GM19035 (cell line): ENCODE measurements around the gene MEGF8.

Experiments
- ATAC-seq: cut with Tn5 transposase; IDR thresholded peaks from one replicate; pipeline ENCODE4 v1.9.1; 2021; ENCODE audit not compliant: unreplicated experiment

The MEGF8 gene, protein sequence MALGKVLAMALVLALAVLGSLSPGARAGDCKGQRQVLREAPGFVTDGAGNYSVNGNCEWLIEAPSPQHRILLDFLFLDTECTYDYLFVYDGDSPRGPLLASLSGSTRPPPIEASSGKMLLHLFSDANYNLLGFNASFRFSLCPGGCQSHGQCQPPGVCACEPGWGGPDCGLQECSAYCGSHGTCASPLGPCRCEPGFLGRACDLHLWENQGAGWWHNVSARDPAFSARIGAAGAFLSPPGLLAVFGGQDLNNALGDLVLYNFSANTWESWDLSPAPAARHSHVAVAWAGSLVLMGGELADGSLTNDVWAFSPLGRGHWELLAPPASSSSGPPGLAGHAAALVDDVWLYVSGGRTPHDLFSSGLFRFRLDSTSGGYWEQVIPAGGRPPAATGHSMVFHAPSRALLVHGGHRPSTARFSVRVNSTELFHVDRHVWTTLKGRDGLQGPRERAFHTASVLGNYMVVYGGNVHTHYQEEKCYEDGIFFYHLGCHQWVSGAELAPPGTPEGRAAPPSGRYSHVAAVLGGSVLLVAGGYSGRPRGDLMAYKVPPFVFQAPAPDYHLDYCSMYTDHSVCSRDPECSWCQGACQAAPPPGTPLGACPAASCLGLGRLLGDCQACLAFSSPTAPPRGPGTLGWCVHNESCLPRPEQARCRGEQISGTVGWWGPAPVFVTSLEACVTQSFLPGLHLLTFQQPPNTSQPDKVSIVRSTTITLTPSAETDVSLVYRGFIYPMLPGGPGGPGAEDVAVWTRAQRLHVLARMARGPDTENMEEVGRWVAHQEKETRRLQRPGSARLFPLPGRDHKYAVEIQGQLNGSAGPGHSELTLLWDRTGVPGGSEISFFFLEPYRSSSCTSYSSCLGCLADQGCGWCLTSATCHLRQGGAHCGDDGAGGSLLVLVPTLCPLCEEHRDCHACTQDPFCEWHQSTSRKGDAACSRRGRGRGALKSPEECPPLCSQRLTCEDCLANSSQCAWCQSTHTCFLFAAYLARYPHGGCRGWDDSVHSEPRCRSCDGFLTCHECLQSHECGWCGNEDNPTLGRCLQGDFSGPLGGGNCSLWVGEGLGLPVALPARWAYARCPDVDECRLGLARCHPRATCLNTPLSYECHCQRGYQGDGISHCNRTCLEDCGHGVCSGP (N-terminal part only)

GRCh38 chr19:42325308-42325895 is at the start of gene MEGF8:
Gene MEGF8, plus strand, starts transcription at chr19:42325635. Its CDS starts 609 bp downstream, at chr19:42326244.
- peak; percentile 94 for ATAC-seq

GRCh38 chr19:42276284-42276683 is 49.2 kb upstream of the MEGF8 start:
- ATAC-seq: no peak

DNA sequence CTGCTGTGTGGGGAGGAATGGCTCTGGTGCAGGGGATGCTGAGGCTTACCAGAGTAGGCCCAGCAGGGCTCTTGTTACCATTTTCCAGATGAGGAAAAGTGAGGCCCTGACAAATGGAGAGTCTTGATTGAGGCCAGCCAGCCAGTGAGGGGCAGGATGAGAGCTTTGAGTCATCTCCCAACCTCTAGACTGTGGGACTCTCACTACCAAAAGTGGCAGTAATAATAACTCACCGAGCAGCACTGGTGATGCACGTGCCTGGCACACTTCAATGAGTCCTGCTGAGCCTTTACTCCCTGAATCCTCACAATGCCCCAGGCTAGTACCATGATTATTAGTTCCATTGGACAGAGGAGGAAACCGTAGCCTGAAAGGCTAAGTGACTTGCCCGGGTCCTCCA is 48.6 kb upstream of the MEGF8 start:
- no peak for ATAC-seq

- no peak for ATAC-seq
Observed at GRCh38 chr19:42277821-42278451, 47.5 kb upstream of the MEGF8 start.

GRCh38 chr19:42278452-42279154 is 46.8 kb upstream of the MEGF8 start:
- ATAC-seq: no peak

DNA sequence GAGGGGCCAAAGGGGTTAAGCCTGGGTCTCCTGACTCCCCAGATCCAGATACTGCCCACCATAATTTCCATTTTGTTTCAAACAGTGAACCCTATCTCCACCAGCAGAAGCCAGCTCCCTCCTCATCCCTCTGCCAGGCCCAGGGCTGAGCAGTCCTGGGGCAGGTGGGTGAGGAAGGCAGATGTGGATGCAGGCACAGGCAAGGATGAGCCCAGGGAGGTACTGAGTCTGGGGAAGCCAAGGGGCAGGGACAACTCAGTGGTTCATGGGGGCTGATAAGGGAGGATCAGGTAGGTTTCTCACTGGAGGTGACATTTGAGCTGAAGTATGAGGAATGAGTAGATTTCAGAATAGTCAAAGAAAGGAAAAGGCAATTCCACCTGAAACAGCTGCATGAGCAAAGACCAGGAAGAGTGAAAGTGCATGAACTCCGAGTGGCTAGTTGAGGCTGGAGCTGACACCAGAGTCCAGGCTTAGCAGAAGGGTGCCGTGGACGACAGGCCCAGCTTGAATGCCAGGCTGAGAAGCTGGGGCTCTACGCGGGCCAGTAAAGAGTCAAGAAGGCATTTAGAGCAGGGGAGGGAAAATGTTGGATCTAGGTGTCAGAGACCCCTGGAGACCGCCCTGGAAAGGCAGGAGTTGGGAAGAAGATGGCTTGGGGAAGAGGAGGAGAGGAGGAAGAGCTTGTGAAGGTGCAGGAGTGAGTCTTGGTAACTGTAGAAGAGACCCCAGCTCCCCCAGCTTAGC is 46.1 kb upstream of the MEGF8 start:
- no peak for ATAC-seq

DNA sequence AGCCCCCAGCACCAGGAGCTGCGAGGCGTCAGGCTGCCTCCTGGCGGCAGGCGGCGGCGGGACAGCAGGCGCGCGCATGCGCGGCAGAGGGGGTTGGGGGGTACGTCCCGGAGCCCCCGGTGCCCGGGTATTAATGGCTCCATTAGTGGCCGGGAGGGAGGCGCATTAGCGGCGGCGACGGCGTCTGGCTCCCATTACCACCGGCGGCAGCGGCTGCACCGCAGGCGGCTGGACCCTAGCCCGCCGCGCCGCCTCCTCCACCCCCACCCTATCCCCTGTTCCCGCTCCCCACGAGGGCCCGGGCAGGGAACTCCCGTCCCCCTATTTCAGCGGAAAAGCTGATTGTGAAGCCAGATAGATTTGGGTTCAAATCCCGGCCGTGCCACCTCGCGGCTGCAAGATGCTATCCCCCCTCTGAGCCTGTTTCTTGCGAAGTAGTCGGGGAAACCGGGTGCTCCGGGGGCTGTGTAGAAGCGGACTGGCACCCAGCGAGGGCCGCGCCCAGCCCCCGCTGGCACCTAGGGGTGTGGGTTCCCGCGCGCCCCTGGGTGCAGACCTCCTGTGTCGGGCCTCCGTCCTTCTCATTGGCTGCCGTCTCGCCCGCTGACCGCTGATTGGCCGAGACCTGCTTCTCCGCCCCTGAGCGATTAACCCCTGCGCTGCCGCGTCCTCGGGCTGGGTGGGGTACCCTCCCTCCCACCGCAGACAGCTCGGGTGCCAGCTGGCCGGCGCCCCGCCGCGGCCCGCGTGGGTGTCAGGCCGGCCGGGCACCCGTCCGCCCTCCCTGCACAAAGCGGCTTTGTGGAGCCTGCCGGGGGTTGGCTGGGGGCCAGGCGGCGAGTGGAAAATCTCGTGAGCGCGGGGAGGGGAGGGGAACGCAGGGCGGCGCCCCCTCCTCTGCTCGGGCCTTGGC is 45.3 kb upstream of the MEGF8 start:
- ATAC-seq: peak; percentile 33

- no peak for ATAC-seq
Observed at GRCh38 chr19:42280815-42281145, 44.7 kb upstream of the MEGF8 start.

GRCh38 chr19:42281146-42281826 is 44.1 kb upstream of the MEGF8 start:
- no peak for ATAC-seq

GRCh38 chr19:42281827-42282762 is 43.3 kb upstream of the MEGF8 start:
- ATAC-seq: no peak

DNA sequence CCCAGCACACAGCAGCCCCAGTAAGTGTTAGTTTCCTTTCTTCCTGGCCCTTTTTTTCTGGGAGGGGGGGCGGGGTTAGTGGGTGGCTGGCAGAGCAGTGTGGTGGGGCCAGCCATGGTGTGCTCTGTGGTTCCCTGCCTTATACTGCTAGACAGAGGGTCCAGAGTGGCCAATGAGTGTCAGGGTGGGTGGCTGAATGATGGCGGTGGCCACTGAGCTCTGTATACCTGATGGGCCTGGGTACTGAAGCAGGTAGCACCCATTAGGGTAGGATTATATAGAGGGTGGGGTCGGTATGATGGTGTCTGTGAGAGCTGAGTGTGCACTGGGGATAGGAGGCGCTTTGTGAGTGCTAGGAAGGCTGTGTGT is 42.6 kb upstream of the MEGF8 start:
- ATAC-seq: no peak

- ATAC-seq: peak; percentile 45
Observed at GRCh38 chr19:42283188-42284065, 42.0 kb upstream of the MEGF8 start.

GRCh38 chr19:42284066-42284501 is 41.4 kb upstream of the MEGF8 start:
- peak; percentile 38 for ATAC-seq

DNA sequence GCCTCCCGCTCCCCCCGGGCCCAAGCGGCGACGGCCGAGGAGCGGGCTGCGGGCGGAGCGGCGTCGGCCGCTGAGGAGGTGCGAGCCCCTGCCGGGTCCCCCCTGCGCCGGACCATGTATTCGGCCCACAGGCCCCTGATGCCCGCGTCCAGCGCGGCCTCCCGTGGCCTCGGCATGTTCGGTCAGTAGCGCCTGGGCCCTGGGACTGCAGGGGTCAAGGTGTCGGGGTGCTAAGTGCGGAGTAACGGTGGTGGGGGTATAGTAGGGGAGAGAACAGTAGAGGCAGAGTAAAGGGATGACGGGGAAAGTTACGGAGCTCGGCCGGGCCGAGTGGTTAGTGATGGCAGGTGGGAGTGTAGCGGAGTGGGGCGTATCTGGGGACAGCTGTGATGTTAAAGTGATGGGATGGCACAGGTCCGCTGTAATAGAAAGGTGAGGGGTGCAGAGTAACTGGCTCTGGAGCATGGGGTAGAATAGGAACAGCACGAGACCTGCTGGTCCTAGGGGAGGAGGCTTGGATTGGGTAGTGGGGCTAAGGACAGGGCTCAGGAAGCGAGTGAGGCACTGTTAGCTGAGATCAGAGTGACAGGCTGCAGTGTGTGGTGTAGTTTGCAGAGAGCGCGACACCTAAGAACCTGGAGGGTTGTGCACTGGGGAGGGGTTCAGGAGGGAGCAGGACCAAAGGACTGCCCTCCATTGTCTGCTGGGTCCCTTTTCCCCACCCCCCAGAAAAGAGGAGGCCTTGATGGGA is 40.7 kb upstream of the MEGF8 start:
- no peak for ATAC-seq

- ATAC-seq: no peak
Observed at GRCh38 chr19:42285541-42285941, 39.9 kb upstream of the MEGF8 start.
